HG03135 (cell line): ENCODE results near the gene CA5A.
"Not testable (repeated sequence)": the region's sequence is repeated elsewhere in the genome, so short reads cannot be mapped to it uniquely, and the experiment has no call there.

Experiments used
- ATAC-seq: cut with Tn5 transposase; IDR thresholded peaks from one replicate; pipeline ENCODE4 v1.9.1; 2021; ENCODE audit warnings: mild to moderate bottlenecking, moderate library complexity; ENCODE audit not compliant: unreplicated experiment

The CA5A gene

DNA sequence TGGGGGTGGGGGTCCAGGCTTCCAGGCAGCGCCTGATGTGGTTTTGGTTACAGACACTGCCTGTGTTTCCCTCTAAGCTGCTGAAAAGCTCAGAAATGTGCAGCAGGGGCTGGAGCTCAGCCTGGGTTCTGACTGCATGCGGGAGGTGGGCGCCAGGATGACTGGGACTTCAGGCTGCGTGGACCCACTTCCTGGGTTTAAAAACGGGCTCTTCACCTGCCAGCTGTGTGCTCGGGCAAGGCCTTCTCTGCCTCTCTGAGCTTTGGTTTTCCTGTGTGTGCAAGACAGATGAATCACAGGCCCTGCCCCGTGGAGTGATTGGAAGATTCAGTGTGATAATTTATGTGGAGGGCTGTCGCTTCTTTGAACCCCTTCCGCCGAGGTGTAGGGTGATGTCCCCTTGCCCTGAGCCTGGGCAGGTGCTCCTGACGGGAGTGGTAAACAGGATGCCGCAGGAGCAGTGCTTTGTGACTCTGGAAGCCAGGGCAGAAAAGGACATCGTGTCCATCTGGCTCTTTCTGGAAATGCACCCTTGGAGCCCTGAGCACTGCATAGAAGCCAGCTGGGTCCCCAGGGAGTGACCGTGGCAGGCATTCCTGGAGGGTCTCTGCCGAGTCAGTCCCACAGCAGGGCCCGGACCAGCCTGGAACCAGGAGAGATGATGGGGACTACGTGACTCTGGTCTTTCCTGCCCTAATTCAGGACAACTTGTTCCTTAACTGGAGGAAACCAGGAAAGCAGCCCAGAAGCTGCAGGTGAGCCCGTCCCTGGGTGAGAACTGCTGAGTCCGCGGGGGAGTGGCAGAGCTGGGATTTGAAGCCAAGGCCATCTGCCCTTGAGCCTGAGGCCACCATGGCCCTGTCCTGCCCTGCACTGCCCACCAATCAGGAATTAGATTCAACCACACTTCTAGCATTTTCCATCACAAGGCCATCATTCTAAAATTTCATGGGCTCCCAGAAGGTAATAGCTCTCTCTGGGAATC is 38.5 kb downstream of the CA5A start:
- ATAC-seq = no peak

DNA sequence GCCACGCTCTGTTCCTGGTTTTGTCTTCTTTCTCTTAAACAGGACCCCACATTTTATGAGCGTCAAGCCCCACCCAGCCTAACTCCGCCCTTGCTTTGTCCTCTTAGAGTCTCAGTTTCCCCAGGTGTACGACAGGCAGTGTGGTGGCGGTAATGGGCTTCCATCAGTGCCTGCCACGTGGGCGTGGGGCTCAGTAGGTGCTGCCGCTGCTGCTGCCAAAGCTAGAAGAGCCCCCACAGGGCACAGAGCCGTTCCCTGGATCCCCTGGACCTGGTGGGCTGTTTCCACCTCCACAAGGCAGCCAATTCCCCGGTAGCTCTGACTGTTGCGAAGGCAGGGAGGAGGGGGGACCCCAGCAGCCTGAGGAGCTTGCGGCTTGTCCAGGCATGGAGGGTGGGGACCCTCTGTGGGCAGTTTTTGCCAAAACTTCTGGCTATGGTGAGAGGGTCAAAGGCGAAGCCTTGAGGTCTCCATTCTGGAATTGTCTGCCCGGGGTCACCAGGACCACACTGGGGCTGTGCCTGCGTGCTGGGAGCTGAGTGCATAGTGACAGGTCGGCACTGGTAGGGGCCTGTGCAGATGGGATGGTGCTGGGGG is 39.3 kb downstream of the CA5A start:
- ATAC-seq = not testable (repeated sequence)

GRCh38 chr16:87896176-87896890 is 40.0 kb downstream of the CA5A start:
- ATAC-seq = not testable (repeated sequence)

GRCh38 chr16:87895641-87896141 is 40.6 kb downstream of the CA5A start:
- peak; percentile 57 for ATAC-seq

- ATAC-seq = not testable (repeated sequence)
Measured at GRCh38 chr16:87894005-87894404, 42.3 kb downstream of the CA5A start.

DNA sequence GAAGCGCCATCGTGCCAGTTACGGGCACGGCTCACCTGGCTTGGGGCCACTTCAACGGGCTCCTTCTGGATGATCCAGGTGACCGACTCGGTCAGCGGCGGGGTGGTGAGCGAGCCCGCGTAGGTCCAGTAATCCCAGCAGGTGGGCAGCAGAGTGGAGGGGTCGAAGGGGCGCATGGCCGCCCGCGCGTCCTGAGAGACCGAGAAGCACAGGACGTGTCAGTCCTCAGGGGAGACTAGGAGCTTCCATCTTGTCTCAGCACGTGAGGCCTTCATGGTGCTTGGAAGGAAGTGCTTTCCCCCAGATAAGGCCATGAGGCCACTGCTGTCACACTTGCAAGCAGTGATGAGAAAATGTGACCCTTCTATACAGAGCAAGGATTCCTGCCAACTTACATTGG is 44.6 kb downstream of the CA5A start:
- ATAC-seq = no peak

GRCh38 chr16:87889762-87890161 is 46.6 kb downstream of the CA5A start:
- not testable (repeated sequence) for ATAC-seq

DNA sequence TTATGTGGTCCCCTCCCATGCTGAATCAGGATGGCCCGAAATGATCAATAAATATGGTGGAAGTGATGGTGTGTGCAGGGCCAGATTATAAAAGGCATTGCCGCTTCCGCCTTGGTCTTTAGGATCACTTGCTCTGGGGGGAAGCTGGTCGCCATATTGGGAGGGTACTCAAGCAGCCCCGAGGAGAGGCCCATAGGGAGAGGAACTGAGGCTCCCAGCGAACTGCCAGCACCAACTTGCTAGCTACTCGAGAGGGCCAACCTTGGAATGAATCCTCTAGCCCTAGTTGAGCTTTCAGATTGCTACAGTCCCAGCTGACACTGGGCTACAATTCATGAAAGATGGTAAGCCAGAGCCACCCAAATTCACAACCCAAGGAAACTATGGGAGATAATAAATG is 48.0 kb downstream of the CA5A start:
- ATAC-seq = not testable (repeated sequence)

DNA sequence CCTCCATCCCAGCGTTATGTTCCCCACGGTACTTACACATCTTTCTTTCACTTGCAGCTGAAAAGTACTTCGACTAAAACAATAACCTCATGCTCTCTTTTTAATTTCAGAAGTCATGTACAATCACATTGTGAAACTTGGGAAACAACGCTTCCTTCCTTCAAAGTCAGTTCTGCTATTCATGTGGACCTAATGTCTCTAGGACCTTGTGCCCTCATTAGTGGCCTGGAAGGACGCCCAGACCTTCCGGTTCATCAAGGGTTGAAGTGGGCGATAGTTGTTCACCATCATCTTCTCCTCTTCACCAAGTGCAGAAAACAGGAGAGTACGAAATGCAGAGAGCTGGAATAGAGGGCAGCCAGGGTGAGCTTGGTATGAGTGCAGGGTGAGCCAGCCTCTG is 48.4 kb downstream of the CA5A start:
- ATAC-seq = not testable (repeated sequence)

GRCh38 chr16:87885371-87885967 is 50.9 kb downstream of the CA5A start:
- not testable (repeated sequence) for ATAC-seq

- ATAC-seq = no peak
Measured at GRCh38 chr16:87882436-87883019, 53.8 kb downstream of the CA5A start.

- ATAC-seq = no peak
Measured at GRCh38 chr16:87881324-87882200, 54.8 kb downstream of the CA5A start.

- ATAC-seq = no peak
Measured at GRCh38 chr16:87880117-87880696, 56.1 kb downstream of the CA5A start.

GRCh38 chr16:87879411-87880013 is 56.8 kb downstream of the CA5A start:
- not testable (repeated sequence) for ATAC-seq

- ATAC-seq = no peak
Measured at GRCh38 chr16:87878704-87879103, 57.6 kb downstream of the CA5A start.

DNA sequence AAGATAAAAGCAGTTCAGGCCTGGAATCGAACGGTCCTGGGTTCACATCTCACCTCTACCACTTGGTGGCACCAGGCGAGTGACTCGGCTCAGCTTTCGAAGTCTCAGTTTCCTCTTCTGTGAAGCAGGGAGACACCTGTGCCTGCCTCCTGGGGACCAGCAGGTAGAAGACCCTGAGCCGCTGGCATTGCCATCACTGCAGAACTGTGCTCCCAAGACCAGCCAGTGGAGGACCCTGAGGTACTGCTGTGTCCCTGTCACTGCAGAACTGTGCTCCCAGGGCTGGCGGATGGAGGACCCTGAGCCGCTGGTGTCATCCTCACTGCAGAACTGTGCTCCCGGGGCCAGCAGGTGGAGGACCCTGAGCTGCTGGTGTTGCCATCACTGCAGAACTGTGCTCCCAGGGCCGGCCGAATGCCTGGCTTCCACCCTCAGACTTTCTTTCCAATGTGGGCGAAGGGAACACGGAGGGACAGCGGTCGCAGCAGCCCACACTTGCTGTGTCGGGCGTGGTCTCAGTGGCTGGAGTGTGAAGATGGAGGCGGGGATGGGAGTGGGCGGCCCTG is 58.3 kb downstream of the CA5A start:
- no peak for ATAC-seq

- ATAC-seq = no peak
Measured at GRCh38 chr16:87874639-87875427, 61.5 kb downstream of the CA5A start.
